NCI-H748 treated with DMSO at 0.1 percent for 48 hours (cell line): ENCODE results near the gene LDLR.
"Not testable (repeated sequence)": the region's sequence is repeated elsewhere in the genome, so short reads cannot be mapped to it uniquely, and the experiment has no call there.

ENCODE experiments used
- DNase-seq: peaks from one replicate; lab custom pipeline; 2025; lab: John Stamatoyannopoulos, UW

The LDLR gene

DNA sequence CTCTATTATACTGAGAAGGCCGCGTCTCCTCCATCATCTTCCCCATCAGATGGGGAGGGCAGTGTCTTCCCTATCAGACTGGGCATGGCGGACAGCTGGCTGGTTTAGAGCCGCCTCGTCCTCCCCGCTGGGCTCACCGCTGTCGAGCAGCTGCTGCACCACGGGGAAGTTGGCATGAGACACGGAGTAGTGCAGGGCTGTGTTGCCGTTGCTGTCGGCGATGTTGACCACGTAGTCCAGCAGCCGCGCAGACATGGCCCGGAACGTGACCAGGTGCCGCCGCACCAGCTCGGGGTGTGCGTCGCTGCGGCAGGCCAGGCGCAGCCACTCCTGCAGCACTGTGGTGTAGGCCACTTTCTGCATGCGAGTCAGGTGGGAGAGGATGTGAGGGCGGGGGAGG lies 85.1 kb downstream of the LDLR start:
- no peak for DNase-seq

DNA sequence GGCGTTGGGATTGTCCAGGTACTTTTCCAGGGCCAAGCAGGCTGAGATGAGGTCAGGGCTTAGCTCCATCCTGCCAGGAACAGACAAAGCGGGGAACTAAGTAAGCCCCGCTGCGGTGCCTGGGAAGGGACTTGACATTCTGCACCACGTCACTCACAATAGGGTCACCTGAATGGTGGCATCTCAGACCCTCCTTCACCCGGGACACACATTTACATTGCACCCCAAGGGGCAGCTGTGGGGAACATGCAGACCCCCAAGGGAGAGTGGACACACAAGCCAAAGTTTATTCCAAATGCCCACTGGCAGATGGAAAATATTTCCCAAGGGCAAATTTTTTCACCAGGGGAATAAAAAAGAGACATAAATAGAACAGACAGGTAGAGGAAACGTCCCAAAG lies 86.7 kb downstream of the LDLR start:
- DNase-seq = no peak

DNA sequence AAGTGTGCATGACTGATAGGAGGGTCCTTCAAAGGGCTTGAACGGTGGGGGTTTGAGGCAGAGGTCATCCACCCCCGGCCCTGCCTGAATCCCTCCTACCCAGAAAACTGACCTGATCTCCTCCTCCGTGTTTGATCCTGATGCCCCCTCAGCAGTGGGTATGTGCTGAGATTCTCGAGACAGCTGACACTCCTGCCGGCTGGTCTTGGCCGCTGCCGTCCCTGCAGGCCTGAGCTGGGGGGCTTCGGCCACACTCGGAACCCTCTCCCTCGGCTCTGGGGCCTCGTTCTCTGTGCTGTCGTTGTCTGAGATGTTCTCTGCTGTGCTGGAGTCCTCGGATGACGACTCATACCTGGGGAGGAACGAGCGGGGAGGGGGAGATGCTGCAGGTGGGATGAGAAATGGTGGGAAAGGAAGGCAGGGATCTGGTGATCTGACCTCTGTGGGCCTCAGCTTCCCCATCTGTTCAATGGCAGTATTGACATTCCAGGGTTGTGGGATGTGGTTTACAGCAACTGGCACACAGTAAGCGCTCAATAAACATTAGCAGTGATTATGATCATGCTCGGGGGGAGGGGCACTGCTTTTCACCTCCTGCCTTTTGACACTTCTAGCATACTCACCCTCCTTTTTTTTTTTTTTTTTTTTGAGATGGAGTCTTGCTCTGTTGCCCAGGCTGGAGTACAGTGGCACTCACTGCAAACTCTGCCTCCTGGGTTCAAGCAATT lies 87.4 kb downstream of the LDLR start:
- DNase-seq = no peak

DNA sequence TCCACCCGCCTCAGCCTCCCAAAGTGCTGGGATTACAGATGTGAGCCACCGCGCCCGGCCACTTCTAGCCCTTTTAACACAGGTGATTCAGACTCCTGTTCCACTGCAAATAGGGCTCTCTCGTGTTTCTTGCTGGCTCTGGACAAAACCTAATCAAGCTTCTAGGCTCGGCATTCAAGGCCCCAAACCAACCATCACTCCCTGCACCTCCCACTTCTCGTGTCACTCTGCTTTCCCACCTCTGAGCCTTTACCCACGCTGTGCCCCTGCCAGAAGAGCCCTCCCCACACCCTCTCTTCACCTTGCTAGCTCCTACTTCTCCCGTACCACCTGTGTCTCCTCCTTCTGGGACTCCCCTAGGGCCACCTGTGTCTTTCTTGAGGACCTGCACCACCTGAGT lies 88.3 kb downstream of the LDLR start:
- no peak for DNase-seq

DNA sequence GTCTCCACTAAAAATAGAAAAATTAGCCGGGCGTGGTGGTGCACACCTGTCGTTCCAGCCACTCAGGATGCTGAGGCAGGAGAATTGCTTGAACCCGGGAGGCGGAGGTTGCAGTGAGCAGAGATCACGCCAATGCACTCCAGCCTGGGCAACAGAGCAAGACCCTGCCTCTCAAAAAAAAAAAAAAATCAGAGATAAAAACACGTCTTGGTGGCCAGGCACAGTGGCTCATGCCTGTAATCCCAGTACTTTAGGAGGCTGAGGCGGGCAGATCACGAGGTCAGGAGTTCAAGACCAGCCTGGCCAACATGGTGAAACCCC lies 89.8 kb downstream of the LDLR start:
- DNase-seq = not testable (repeated sequence)

DNA sequence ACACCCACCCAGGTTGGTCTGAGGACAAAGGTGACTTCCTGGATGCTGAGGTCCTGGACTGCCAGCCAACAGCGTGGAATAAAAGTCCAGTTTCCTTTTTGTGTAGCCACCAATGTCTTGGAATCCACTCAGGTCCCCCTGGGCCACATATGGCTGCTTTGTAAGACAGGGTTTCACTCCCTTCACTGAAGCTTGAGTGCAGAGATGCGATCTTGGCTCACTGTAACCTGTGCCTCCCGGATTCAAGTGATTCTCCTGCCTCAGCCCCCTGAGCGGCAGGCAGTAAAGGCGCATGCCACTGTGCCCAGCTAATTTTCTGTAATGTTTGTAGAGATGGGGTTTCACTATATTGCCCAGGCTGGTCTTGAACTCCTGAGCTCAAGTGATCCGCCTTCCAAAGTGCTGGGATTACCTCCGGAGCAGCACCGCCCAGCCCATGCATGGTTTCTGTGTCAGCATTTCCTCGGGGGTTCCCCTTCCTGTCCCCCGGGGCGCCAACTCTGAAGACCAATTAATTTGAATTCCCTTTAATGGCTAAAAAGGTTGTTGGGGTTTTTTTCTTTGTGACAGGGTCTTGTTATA lies 90.5 kb downstream of the LDLR start:
- DNase-seq = no peak

DNA sequence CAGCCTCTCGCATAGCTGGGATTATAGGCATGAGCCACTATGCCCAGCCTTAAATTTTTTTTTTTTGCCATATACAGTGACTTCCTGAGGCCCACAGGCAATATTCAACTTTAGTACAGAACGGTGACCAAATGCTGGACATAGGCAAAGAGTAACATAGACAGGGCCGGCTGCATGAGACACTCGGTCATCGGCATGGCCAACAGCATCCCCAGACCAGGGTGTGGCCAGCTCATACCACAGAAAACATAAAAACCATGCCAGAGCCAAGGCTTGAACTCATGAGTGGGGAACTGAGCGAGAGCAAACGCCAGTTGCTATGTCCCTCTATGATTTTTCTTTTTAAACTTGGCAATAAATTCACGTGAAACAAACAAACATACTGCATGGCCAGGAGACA lies 91.1 kb downstream of the LDLR start:
- DNase-seq = no peak

DNA sequence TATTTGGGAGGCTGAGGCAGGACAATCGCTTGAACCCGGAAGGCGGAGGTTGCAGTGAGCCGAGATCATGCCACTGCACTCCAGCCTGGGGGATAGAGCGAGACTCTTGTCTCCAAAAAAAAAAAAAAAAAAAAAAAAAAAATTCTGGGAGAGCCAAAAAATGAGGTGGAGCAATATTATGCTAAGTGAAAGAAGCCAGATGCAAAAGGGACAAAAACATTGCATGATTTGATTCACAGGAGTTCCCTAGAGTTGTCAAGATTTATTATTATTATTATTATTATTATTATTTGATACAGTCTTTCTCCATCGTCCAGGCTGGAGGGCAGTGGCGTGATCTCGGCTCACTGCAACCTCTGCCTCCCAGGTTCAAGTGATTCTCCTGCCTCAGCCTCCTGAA lies 91.7 kb downstream of the LDLR start:
- not testable (repeated sequence) for DNase-seq

DNA sequence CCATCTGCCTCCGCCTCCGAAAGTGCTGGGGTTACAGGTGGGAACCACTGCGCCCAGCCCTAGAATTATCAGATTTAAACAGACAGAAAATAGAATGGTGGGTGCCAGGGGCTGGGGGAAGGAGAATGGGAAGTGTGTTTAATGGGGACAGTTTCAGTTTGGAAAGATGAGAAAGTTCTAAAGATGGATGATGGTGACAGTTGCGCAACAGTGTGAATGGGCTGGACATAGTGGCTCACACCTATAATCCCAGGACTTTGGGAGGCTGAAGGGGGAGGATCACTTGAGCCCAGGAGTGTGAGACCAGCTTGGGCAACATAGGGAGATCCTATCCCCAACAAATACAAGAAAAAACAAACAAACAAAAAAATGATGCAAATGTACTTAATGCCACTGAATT lies 92.2 kb downstream of the LDLR start:
- no peak for DNase-seq
